HG02973 (cell line): ENCODE data around the gene CLSTN1.

Experiments
- ATAC-seq: cut with Tn5 transposase; IDR thresholded peaks from one replicate; pipeline ENCODE4 v1.9.1; 2021; ENCODE audit warnings: moderate library complexity; ENCODE audit not compliant: unreplicated experiment

Gene CLSTN1

GRCh38 chr1:9823943-9824701 lies at the start of gene CLSTN1:
TSS of gene CLSTN1 (minus strand) at chr1:9823965. CDS start at chr1:9823733, 232 bp downstream.
- no peak for ATAC-seq

- no peak for ATAC-seq
These were observed 49.6 kb upstream of the CLSTN1 start for GRCh38 chr1:9873385-9873784.

GRCh38 chr1:9872430-9873165 lies 48.8 kb upstream of the CLSTN1 start:
- no peak for ATAC-seq

- ATAC-seq, result no peak
These were observed 48.1 kb upstream of the CLSTN1 start for GRCh38 chr1:9871707-9872425.

GRCh38 chr1:9871021-9871420 lies 47.3 kb upstream of the CLSTN1 start:
- ATAC-seq, result no peak

- no peak for ATAC-seq
These were observed 46.8 kb upstream of the CLSTN1 start for GRCh38 chr1:9870572-9870971.

- no peak for ATAC-seq
These were observed 46.1 kb upstream of the CLSTN1 start for GRCh38 chr1:9869831-9870251.

- no peak for ATAC-seq
These were observed 44.5 kb upstream of the CLSTN1 start for GRCh38 chr1:9868244-9868590.

GRCh38 chr1:9867408-9868243 lies 43.9 kb upstream of the CLSTN1 start:
- ATAC-seq, result no peak

GRCh38 chr1:9866836-9867235 lies 43.1 kb upstream of the CLSTN1 start:
- ATAC-seq, result no peak

- no peak for ATAC-seq
These were observed 42.0 kb upstream of the CLSTN1 start for GRCh38 chr1:9865724-9866123.

GRCh38 chr1:9863371-9863770 lies 39.6 kb upstream of the CLSTN1 start:
- ATAC-seq, result no peak

- ATAC-seq, result no peak
These were observed 37.6 kb upstream of the CLSTN1 start for GRCh38 chr1:9861360-9861759.

GRCh38 chr1:9860887-9861286 lies 37.1 kb upstream of the CLSTN1 start:
- ATAC-seq, result no peak

- ATAC-seq, result no peak
These were observed 35.7 kb upstream of the CLSTN1 start for GRCh38 chr1:9859281-9860014.

- ATAC-seq, result no peak
These were observed 34.7 kb upstream of the CLSTN1 start for GRCh38 chr1:9858293-9859035.

- no peak for ATAC-seq
These were observed 31.4 kb upstream of the CLSTN1 start for GRCh38 chr1:9855186-9855585.

- no peak for ATAC-seq
These were observed 29.5 kb upstream of the CLSTN1 start for GRCh38 chr1:9853249-9853595.

- ATAC-seq, result no peak
These were observed 28.9 kb upstream of the CLSTN1 start for GRCh38 chr1:9852410-9853248.
